IPS-18c (cell line): ENCODE measurements around the gene TCAP.

ENCODE experiments used
- H3K4me3 ChIP-seq: 2 replicates; pipeline ENCODE4 v1.7.0; 2013; ENCODE audit warnings: low read depth, mild to moderate bottlenecking, low read length, moderate library complexity; ENCODE audit not compliant: insufficient read depth
- H3K9me3 ChIP-seq: one replicate; pipeline ENCODE4 v1.6.1; 2013; ENCODE audit warnings: mild to moderate bottlenecking, low read length, moderate library complexity; ENCODE audit not compliant: control insufficient read depth, insufficient read depth

TCAP gene

DNA sequence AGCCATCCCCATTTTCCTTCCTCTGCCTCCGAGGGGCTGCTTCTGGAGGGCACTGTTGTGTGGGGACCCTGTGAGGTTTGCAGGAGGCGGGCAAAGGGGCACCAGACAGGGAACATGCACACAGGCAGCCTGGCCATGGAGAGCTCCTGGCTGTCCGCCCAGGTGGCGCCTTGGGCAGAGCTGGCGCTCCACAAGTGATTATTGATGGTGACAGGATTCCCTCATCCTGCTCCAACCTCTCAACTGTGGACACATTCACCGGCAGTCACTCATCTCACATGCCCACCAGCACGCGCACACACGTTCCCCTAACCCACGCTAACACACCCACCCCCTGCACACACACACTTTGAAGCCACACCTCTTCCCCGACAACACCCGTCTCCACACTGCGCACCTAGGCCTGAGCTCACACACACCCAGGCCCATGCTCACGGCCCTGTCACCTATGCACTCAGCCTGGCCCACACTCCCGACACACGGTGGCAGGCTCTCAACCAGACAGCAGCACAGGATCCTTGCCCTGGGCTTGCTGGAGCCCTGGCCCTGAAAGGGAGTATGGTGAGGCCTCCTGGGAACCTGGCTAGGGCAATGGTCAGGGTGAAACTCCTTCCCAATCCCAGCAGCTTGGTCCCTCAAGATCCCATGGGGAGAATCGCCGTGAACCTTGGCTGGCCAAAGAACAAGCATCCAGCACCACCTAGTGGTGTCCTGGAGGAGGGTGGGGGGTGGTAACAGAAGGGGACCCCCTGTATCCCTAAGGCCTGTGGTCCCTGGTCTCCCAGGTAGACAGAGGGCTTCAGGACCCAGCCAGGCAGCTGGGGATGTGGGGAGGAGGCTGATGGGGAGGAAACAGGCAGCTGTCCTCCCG, 6.7 kb downstream of the TCAP start:
- Histone ChIP-seq H3K9me3 (no peaks in the 10 kb centered on the region), H3K4me3 (no peak overlapping the region)

DNA sequence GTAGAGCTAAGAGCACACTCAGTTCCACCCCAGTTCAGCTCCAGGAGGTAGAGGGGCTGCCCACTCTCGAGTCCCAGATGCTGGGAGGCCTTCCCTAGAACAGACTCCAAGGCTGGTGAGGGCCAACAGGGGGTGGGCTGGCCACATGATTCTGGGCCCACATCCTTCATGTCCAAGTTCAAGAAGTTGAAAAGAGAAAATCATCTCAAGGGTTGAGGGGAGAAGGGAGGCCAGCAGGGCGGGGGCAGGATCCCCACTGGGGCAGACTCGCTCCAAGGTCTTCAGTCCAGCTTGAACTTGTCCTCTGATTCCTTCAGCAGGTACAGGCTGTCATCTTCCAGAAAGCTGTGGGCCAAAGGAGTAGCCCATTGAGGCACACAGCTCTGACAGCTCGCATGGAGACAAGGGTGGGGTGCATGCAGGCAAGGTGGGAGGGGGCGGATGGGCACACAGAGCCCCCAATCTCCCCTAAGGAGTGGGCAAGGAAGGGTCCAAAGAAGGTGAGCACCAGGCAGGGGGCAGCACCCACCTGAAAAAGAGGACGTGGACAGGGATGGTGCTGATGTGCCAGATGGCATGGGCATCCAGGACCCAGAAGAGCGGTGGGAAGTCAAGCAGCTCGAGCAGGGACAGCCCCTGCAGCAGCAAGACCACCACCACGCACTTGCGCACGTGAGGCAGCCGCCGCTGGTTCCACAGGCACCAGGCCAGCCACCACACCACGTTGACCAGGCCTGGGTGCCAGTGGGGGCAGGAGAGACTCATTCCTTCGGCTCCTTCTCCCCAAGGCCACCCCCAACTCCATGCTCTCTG, 7.6 kb downstream of the TCAP start:
- no peak overlapping the region for H3K4me3 ChIP-seq
- H3K9me3 ChIP-seq = no peaks in the 10 kb centered on the region

GRCh38 chr17:39673335-39674081, 8.4 kb downstream of the TCAP start:
- H3K4me3 ChIP-seq = no peak overlapping the region
- H3K9me3 ChIP-seq = no peaks in the 10 kb centered on the region

DNA sequence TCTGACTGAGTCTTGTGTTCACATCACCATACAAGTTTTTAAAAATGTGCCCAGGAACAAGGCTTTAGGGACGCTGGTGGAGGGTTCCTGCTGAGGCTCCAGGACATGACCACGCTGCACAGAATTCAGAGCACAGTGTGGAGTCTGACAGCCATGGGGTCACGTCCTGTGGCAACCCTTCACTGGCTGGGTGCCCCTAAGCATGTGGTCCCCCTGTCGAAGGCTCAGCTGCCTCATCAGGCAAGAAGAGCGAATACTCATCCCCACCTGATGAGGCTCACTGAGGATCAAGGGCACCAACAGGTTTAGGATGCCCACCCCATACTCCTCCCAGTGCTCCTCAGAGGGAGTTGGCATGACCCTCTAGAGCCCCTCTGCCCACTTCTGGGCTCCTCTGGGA, 9.0 kb downstream of the TCAP start:
- Histone ChIP-seq H3K4me3 (no peak overlapping the region; the same call in 1 of the 2 replicates), H3K9me3 (no peaks in the 10 kb centered on the region)

GRCh38 chr17:39674702-39675389, 9.7 kb downstream of the TCAP start:
- Histone ChIP-seq H3K4me3 (no peak overlapping the region), H3K9me3 (no peaks in the 10 kb centered on the region)

DNA sequence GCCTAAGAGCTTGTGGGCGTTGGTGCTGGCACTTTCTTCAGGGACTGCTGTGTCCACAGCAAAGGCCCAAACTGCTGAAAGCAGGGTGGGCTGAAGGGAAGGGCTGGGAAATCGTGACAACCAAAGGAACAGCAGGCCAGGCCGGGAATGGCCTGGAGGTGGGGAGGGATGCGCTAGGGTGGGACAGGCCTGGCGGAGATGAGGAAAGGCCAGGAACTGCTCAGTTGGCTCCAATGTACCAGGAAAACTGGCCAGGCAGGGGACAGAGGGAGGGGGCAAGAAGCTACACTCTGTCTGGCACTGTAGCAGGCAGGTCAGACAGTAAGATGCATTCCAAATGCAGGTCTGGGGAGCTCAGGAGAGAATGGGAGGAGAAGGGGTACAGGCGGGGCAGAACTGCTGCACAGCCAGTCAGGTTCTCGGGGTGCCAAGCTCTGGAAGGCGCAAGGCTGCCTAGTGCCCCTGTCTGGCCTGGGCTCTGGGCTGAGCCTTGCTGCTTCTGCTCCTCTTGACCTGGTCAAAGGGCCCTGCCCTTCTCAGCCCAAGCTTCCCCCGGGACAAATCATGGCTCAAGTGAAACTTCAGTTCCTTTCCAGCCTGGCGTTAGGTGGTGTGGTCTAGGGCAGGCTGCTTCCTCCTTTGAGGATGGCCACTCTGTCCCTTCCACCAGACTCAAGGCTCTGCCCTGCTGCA, 10.4 kb downstream of the TCAP start:
- Histone ChIP-seq H3K9me3 (no peaks in the 10 kb centered on the region), H3K4me3 (no peak overlapping the region)

- H3K9me3 ChIP-seq = no peaks in the 10 kb centered on the region
- no peak overlapping the region for H3K4me3 ChIP-seq
Measured at GRCh38 chr17:39676198-39676819, 11.2 kb downstream of the TCAP start.

GRCh38 chr17:39677072-39677471, 11.9 kb downstream of the TCAP start:
- no peak overlapping the region for H3K4me3 ChIP-seq
- no peaks in the 10 kb centered on the region for H3K9me3 ChIP-seq

DNA sequence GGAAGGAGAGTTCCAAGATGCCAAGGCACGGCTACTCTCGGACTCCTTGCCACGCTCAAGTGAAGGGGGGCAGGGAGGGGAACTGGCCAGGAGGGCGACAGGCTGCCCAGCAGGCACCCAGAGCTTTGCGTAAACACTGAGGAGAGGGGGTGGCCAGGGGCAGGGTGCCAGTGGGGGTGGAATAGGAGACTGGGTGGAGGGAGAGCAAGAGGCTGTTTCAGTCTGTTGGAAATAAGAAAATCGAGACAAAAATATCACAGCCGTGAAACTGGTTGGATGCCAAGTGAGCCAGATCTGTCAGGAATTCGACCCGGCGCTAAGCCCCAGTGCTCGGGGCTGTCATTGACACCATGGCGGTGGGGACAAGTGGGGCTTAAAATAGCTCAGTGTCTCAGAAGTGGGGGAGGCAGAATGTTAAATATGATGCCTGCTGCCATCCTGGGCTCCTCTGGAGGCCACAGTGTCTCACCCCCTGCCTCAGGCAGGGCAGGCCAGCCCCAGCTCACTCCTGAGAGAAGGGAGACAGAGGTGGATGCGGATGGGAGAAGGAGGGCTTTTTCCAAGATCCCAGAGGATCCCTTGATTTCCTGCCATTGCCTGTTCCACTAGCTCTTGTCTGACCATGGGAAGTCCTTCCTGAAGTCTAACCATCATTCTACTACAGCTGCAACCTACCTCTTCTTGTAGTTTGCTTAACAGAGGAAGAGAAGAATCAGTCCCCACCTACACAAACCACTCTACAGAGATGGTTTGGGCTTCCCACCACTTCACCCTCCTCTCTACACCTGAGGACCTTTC, 12.6 kb downstream of the TCAP start:
- Histone ChIP-seq H3K9me3 (no peaks in the 10 kb centered on the region), H3K4me3 (no peak overlapping the region)

DNA sequence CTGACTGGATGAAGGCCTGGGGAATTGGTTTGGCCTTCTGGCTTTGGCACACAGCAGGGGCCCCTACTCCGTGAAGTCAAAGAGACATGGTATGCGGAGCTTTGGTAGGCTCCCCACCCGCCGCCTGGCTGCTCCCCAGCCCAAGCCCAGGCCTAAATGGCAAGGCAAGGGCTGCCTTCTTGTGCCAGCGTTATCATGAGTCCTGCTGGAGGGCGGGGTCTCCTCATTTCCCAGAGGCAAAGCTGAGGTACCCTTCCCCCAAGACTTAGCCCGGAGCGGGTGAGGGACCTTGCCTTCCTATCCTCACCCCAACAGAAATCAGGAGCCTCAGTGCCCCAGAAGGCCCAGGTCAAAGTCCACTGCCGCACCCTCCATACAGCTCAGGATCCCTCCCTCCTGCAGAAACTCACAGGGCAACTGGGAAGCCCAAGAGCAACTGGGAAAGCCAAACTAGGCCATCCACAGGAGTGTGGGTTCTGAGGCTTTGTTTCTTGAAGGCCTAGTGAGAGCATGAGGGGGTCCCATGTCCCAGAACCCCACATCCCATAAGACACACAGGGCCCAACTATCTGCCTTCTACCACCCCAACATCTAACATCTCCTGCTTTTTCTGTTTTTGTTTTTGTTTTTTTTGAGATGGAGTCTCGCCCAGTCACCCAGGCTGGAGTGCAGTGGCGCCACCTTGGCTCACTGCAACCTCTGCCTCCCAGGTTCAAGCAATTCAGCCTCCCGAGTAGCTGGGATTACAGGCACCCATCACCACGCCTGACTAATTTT, 13.4 kb downstream of the TCAP start:
- Histone ChIP-seq H3K9me3 (no peaks in the 10 kb centered on the region), H3K4me3 (no peak overlapping the region)

DNA sequence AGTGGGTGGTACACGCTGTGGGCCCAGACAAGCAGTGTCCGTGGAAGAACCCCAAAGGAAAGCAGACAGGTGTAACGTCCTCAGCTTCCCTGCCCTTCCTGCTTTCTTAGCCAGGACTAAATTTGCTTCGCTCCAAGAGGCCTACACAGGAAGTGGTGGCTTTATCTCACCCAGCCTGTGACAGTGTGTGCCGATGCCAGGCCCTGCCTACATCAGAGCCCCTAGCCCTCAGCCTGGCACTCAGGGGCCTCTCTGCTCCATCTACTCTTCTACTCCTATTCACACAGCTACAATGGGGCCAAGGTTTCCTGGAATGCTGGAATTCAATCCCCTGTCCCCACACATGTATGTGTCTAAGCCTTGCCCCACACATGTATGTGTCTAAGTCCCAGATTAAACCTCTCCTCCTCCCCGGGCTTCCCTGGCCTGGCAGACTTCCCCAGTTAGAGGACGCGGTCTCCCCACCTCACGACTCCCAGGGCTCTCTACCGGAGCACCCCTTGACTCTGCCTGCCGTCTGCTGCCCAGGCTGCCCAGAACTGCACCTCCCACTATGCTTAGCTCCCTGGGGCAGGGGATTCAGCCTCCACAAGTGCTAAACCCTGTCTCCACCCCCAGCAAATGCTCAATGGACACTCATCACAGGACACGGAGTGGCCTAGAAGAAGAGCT, 14.5 kb downstream of the TCAP start:
- Histone ChIP-seq H3K9me3 (no peaks in the 10 kb centered on the region), H3K4me3 (no peak overlapping the region)

DNA sequence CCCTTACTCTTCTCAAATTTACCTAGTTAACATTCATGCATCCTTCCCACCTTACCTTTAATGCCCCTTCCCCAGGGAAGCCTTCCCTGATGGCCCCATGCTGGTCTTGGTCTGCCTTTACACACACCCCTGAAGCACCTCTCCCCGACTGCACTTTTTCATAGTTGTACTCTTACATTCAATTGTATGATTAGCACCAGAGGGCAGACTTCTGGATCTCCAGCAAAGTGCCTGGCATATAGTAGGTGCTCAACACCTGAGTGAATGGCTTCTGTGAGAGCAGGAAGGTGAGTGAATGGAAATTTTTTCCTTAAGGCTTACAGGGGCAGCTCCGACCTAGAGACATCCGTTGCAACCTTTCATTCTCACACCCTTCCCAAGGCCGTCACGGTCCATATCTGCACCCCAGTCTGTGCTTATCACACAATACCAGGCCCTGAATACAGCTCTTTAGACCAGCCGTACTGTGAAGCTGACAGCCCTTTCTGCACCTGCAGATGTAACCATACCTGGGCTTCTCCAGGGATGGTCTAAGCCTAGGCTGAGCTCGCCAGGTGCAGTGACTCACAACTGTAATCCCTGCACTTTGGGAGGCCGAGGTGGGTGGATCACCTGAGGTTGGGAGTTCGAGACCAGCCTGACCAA, 18.3 kb downstream of the TCAP start:
- Histone ChIP-seq H3K9me3 (no peaks in the 10 kb centered on the region), H3K4me3 (no peak overlapping the region)

DNA sequence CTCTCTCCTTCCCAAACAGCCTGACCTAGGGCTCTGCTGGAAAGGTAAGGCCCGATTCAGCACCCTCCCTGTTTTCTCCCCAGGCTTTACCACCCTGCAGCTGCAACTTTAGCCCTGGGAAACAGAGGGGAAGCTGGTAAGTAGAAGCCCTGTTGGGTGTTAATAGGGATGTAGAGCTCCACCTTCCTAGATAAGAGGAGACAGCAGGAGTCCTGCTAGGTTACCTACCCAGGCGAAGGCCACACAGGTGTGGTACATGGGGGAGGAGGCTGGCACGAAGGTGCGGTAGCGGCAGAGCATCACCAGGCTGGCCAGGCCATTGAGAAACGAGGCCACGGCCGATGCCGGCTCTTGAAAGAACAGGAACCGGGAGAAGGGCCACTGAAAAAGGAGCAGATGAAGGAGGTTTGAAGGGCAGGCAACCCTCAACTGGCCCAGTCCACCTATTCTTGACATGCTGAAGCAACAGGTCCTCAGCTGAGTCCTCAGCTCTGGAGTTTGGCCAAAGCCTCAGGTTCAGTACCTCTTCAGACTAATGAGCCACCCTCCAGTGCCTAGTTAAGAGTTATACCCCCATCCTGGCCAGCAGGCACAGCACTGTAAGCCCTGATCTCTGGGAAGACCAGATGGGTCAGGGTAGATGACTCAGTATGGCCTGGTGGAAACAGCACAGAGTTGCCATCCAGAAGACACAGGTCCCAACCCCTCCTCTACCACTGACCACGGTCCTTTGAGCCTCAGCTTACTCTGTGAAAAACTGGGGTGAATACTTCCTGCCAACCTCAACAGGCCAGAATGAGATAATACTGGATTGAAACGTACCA, 19.4 kb downstream of the TCAP start:
- no peaks in the 10 kb centered on the region for H3K9me3 ChIP-seq
- no peak overlapping the region for H3K4me3 ChIP-seq
